ENCODE results near the gene SIPA1L3. TPM values are rescaled to one million over a fixed set of nuclear protein-coding genes. Genes with fewer than 3 reads are reported as not detected.

SIPA1L3 gene
- total and polyA plus RNA-seq, 2 of the 13 experiments (the other 11 are each of a cell fraction or from before 2014, with no cell fraction given): 5.5 to 7.7 TPM

DNA sequence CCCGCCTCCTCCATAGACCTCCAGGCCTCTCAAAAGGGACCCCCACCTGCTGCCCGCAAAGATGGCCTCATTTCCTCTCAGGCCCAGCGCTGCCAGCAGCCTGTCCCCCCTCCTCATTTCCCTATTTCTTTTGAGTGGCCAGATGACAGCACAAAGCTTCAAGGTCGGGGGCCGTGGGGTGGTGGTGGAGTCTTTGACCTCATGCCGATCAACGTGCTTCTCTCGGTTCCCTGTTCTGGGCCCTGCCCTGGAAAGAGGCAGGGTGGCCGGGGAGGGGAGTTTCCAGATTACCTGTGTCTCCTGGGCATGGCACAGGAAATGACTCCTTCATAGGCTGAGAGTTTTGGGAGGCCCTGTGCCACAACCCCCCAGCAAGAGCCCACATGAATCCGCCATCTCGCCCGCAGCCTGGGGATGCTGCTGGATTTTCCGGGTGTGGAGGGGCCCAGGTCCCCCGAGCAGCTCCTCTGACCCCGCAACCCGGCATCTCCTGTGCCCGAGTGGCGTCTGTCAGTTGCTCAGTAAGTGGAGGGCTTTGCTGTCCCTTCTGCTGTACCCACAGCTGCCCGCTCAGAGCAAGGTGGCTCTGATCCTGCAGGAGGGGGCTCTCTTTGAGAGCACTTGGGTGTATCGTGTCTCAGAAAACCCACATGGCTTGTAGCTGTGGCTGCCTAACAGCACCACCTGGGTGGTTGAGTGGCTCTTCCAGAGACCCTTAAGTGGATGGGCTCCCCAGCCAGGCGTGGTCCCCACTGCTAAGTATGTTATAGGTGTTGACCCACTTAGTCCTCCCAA is 139.4 kb downstream of the SIPA1L3 start:
- intact Hi-C loops (cut with micrococcal nuclease; ENCODE audit: unreplicated experiment): no loop called here
- BruUV-seq (replicated peaks): no TSS peak
- no peaks in the 10 kb centered on the region for H3K79me2 ChIP-seq (ENCODE audit: insufficient read depth, low read length)
- 97% methylated on average over 14 of the region's 21 CpGs for WGBS (ENCODE audit: low lambda C conversion rate)
- H3K27me3 ChIP-seq (ENCODE audit: control insufficient read depth in 1 of 2, insufficient read depth in 2 of 2, low read length in 2 of 2): no peaks in the 10 kb centered on the region
- ChIA-PET CTCF (ENCODE audit: low intra/inter-chr PET ratio, low total read pairs) (no interaction called here), POLR2A (no interaction called here)
- FAIRE-seq (no peak), ATAC-seq (no peak), DNase-seq (ENCODE audit: low spot score) (no peak)
- H3K4me3 ChIP-seq (replicated peaks in 1 of 3; ENCODE audit: insufficient read depth in 1 of 3, low read depth in 2 of 3, low read length in 3 of 3): no peak overlapping the region
- no peaks in the 10 kb centered on the region for H3K4me1 ChIP-seq (ENCODE audit: insufficient read depth, low read length)
- H3K9me3 ChIP-seq (ENCODE audit: low read length): no peaks in the 10 kb centered on the region
- H3K9ac ChIP-seq (ENCODE audit: insufficient read depth, low read depth, low read length): no peak overlapping the region
- no peaks in the 10 kb centered on the region for H4K20me1 ChIP-seq (ENCODE audit: insufficient read depth, low read length)
- TF ChIP-seq ZNF30 (CRISPR knock-in tag; IDR thresholded peaks at IDR 0.05) (no peak), HOXA7 (CRISPR knock-in tag; IDR thresholded peaks at IDR 0.05) (no peak), KAT2B (IDR thresholded peaks at IDR 0.05; ENCODE audit: borderline replicate concordance, low read depth, low read length) (no peak), ZNF878 (CRISPR knock-in tag; IDR thresholded peaks at IDR 0.05) (no peak), ARHGAP35 (CRISPR knock-in tag; IDR thresholded peaks at IDR 0.05; ENCODE audit: borderline replicate concordance) (no peak), ZNF335 (CRISPR knock-in tag; IDR thresholded peaks at IDR 0.05) (no peak), SIN3A (IDR thresholded peaks at IDR 0.05; ENCODE audit: borderline replicate concordance, low read depth, low read length) (no peak), KDM4B (CRISPR knock-in tag; IDR thresholded peaks at IDR 0.05) (no peak), SAP130 (CRISPR knock-in tag; IDR thresholded peaks at IDR 0.05; ENCODE audit: low read depth) (no peak), ARNT2 (CRISPR knock-in tag; IDR thresholded peaks at IDR 0.05; ENCODE audit: low read depth) (no peak), ZNF24 (IDR thresholded peaks at IDR 0.05) (no peak), SSRP1 (CRISPR knock-in tag; IDR thresholded peaks at IDR 0.05) (no peak)
- TF ChIP-seq, protein P1, sequence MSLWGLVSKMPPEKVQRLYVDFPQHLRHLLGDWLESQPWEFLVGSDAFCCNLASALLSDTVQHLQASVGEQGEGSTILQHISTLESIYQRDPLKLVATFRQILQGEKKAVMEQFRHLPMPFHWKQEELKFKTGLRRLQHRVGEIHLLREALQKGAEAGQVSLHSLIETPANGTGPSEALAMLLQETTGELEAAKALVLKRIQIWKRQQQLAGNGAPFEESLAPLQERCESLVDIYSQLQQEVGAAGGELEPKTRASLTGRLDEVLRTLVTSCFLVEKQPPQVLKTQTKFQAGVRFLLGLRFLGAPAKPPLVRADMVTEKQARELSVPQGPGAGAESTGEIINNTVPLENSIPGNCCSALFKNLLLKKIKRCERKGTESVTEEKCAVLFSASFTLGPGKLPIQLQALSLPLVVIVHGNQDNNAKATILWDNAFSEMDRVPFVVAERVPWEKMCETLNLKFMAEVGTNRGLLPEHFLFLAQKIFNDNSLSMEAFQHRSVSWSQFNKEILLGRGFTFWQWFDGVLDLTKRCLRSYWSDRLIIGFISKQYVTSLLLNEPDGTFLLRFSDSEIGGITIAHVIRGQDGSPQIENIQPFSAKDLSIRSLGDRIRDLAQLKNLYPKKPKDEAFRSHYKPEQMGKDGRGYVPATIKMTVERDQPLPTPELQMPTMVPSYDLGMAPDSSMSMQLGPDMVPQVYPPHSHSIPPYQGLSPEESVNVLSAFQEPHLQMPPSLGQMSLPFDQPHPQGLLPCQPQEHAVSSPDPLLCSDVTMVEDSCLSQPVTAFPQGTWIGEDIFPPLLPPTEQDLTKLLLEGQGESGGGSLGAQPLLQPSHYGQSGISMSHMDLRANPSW (CRISPR knock-in tag; IDR thresholded peaks at IDR 0.05; ENCODE audit: borderline replicate concordance): no peak
- H3K4me2 ChIP-seq (ENCODE audit: low read depth, low read length): no peak overlapping the region
- no peak overlapping the region for H3K27ac ChIP-seq (ENCODE audit: extremely low read length, insufficient read depth, low read length)
- no peaks in the 10 kb centered on the region for H3K36me3 ChIP-seq (replicated peaks in 1 of 2; ENCODE audit: control insufficient read depth in 1 of 2, insufficient read depth in 2 of 2, low read length in 2 of 2)
- no peak overlapping the region for H2AFZ ChIP-seq (ENCODE audit: low read length)
- in situ Hi-C loops (cut with HindIII; ENCODE audit: extremely low pct_ligation_motif_present, low pct_unique_long_range_greater_than_20kb): no loop called here
